ENCODE measurements around the gene NECTIN3. TPM values are rescaled to one million over a fixed set of nuclear protein-coding genes. Genes with fewer than 3 reads are reported as not detected.

NECTIN3 gene
- total RNA-seq, 1 donor from 2014 or later: 104 TPM

- DNase-seq (ENCODE audit: low spot score in 2 of 2): no peak
- TF ChIP-seq, protein P1, sequence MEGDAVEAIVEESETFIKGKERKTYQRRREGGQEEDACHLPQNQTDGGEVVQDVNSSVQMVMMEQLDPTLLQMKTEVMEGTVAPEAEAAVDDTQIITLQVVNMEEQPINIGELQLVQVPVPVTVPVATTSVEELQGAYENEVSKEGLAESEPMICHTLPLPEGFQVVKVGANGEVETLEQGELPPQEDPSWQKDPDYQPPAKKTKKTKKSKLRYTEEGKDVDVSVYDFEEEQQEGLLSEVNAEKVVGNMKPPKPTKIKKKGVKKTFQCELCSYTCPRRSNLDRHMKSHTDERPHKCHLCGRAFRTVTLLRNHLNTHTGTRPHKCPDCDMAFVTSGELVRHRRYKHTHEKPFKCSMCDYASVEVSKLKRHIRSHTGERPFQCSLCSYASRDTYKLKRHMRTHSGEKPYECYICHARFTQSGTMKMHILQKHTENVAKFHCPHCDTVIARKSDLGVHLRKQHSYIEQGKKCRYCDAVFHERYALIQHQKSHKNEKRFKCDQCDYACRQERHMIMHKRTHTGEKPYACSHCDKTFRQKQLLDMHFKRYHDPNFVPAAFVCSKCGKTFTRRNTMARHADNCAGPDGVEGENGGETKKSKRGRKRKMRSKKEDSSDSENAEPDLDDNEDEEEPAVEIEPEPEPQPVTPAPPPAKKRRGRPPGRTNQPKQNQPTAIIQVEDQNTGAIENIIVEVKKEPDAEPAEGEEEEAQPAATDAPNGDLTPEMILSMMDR (IDR thresholded peaks at IDR 0.05): no peak
- peaks cover 0 to 2% of the 10 kb centered on the region in 2 donors for H3K4me1 ChIP-seq
- no peaks in the 10 kb centered on the region for H3K27me3 ChIP-seq
- no peak overlapping the region for H3K27ac ChIP-seq
- H3K36me3 ChIP-seq: no peaks in the 10 kb centered on the region
- intact Hi-C loops (cut with DNase I): no loop called here
- peaks cover 0 to 12% of the 10 kb centered on the region in 2 donors for H3K9me3 ChIP-seq
- no peak overlapping the region for H3K4me3 ChIP-seq
These were observed 36.0 kb downstream of the NECTIN3 start for GRCh38 chr3:111107662-111108035.

- intact Hi-C loops (cut with DNase I): no loop called here
- no peak overlapping the region for H3K4me3 ChIP-seq
- no peak overlapping the region for H3K27ac ChIP-seq
- DNase-seq (ENCODE audit: low spot score in 2 of 2): no peak
- no peaks in the 10 kb centered on the region for H3K27me3 ChIP-seq
- no peaks in the 10 kb centered on the region for H3K36me3 ChIP-seq
- TF ChIP-seq, protein P1 (IDR thresholded peaks at IDR 0.05): no peak
- H3K4me1 ChIP-seq: no peaks in the 10 kb centered on the region
- H3K9me3 ChIP-seq: no peaks in the 10 kb centered on the region
These were observed 41.3 kb downstream of the NECTIN3 start for GRCh38 chr3:111112913-111113312.

GRCh38 chr3:111128884-111129283 is 57.3 kb downstream of the NECTIN3 start:
- TF ChIP-seq, protein P1 (IDR thresholded peaks at IDR 0.05): no peak
- intact Hi-C loops (cut with DNase I): no loop called here

GRCh38 chr3:111130827-111131226 is 59.2 kb downstream of the NECTIN3 start:
- intact Hi-C loops (cut with DNase I): no loop called here
- no peak overlapping the region for H3K4me3 ChIP-seq
- H3K36me3 ChIP-seq: peaks cover 0 to 17% of the 10 kb centered on the region in 2 donors
- no peaks in the 10 kb centered on the region for H3K27me3 ChIP-seq
- H3K9me3 ChIP-seq: no peaks in the 10 kb centered on the region
- H3K27ac ChIP-seq: no peak overlapping the region
- DNase-seq (ENCODE audit: low spot score in 2 of 2): no peak
- no peaks in the 10 kb centered on the region for H3K4me1 ChIP-seq
- TF ChIP-seq, protein P1 (IDR thresholded peaks at IDR 0.05): no peak

More at GRCh38 chr3:111128884-111129283, 57.3 kb downstream of the NECTIN3 start:
- Histone ChIP-seq H3K27ac (no peak overlapping the region), H3K9me3 (no peaks in the 10 kb centered on the region), H3K36me3 (peaks cover 0 to 17% of the 10 kb centered on the region in 2 donors), H3K27me3 (no peaks in the 10 kb centered on the region), H3K4me1 (no peaks in the 10 kb centered on the region), H3K4me3 (no peak overlapping the region)
- DNase-seq (ENCODE audit: low spot score in 2 of 2): no peak

DNA sequence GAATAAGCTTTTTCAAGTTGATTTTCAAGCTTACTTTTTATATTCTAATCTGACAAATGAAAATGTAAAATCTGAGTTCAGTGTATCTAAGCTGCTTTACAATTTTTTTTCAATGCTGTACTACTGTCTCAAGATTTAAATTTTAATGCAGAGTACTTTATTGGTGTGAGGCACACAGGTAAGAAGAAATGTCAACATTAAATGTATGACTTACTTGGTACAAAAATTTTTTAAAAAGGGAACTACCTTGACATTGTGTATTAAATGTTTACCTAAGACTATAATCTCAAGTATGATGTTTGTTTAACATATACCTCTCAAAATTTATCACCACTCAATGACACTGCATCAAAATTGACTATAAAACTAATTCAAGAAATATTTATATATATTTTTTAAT is 62.7 kb downstream of the NECTIN3 start:
- intact Hi-C loops (cut with DNase I): no loop called here

More for the DNA sequence above, 62.7 kb downstream of the NECTIN3 start:
- Histone ChIP-seq H3K27me3 (no peaks in the 10 kb centered on the region), H3K27ac (no peak overlapping the region), H3K36me3 (peaks cover 0 to 6% of the 10 kb centered on the region in 2 donors), H3K9me3 (no peaks in the 10 kb centered on the region), H3K4me1 (no peaks in the 10 kb centered on the region), H3K4me3 (no peak overlapping the region)
- no peak for DNase-seq (ENCODE audit: low spot score in 2 of 2)
- TF ChIP-seq, protein P1 (IDR thresholded peaks at IDR 0.05): no peak

All from ascending aorta (tissue), 2 donors.